SK-N-MC (cell line): ENCODE measurements around the gene ADAP1.

Experiments used
- DNase-seq: peaks from one replicate; pipeline ENCODE4 v3.0.0-alpha.2; 2011; ENCODE audit warnings: low read depth, low spot score
- H3K27ac ChIP-seq: fragments of 200-600 bp; sonication (generic); 2 replicates; pipeline ENCODE4 v1.5.1; 2016; ENCODE audit warnings: mixed run types
- H3K36me3 ChIP-seq: fragments of 200-600 bp; sonication (generic); 2 replicates; pipeline ENCODE4 v1.6.1; 2017; ENCODE audit warnings: antibody characterized with exemption, low read length, mixed read lengths; ENCODE audit not compliant: insufficient read depth
- H3K4me3 ChIP-seq: fragments of 200-600 bp; sonication (generic); 2 replicates; pipeline ENCODE4 v1.5.1; 2016
- H3K9ac ChIP-seq: fragments of 200-600 bp; sonication (generic); 2 replicates; pipeline ENCODE4 v1.8.0; 2017; ENCODE audit warnings: mixed run types, mixed read lengths; ENCODE audit not compliant: insufficient read length
- H3K9me3 ChIP-seq: fragments of 200-600 bp; sonication (generic); 2 replicates; pipeline ENCODE4 v1.6.1; 2017; ENCODE audit warnings: low read depth, mild to moderate bottlenecking, antibody characterized with exemption, low read length, moderate library complexity, mixed read lengths
- EZH2 ChIP-seq: fragments of 200-600 bp; sonication (generic); IDR thresholded peaks from one replicate; pipeline ENCODE4 v1.6.1; 2017; ENCODE audit warnings: antibody characterized with exemption
- FOXP2 ChIP-seq: optimal IDR thresholded peaks from 2 replicates; pipeline ENCODE3; 2011; ENCODE audit warnings: mild to moderate bottlenecking, moderate library complexity; ENCODE audit not compliant: insufficient read depth; ENCODE audit errors: extremely low read length, control extremely low read depth
- POLR2AphosphoS5 ChIP-seq: IDR thresholded peaks from 2 replicates; pipeline ENCODE4 v1.6.1; 2012; ENCODE audit warnings: mild to moderate bottlenecking, low read depth, low read length, borderline replicate concordance

The ADAP1 gene

DNA sequence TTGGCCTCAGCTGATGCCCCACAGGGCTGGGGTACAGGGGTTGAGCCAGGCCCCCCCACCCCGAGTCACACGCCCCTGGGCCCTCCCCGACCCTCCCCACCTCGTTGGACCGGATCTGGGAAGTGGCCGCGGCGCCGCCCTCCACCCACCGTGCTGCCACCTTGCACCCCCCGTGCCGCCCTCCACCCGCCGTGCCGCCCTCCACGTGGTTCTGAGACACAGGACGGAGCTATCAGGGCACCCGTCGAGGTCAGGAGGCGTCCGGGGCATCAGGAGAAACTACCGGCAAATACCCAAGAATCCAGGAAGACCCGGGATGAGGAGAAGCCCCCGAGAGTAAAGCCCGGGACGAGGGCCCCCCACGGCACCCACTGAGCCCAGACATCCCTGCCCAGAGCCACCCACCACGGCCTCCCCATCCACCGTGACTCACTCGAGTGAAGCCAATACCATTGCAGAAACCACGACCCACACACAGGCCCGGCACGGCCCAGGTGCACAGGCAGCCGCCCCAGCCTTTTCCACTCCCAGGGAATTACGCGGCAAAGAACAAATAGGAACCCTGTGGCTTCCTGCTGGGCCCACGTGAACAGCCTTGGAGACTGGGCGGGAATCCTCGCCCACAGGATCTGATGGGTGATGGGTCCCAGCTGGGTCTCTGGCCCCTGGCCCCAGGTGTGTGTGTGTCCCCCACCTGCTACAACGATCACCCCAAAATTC is 34.0 kb downstream of the ADAP1 start:
- no peak overlapping the region for H3K27ac ChIP-seq
- H3K4me3 ChIP-seq, result no peak overlapping the region
- no peaks in the 10 kb centered on the region for H3K36me3 ChIP-seq
- H3K9ac ChIP-seq, result no peak overlapping the region
- H3K9me3 ChIP-seq, result no peaks in the 10 kb centered on the region
- no peak for DNase-seq
- no peak for TF ChIP-seq POLR2AphosphoS5
- TF ChIP-seq FOXP2, result no peak
- no peak for TF ChIP-seq EZH2

DNA sequence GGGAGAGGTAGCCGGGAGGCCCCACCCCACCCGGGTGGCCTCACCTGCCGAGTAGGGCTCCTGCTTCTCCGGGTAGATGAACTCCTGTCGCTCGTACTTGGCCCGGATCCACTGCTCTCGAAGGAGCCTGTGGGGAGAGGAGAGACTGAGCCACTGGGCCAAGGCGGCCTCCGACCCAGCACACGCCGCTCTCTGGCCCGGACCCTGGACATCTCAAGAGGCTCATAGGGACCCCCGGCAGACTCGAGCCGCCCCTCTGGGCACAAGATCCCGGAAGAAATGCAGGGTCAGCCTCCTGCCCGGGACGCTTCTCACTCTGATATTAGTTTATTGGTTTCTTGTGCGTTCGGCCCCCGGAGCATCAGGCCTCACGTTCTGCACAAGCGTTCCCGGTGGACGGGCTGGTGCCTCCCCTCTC is 34.5 kb downstream of the ADAP1 start:
- Histone ChIP-seq H3K36me3 (no peaks in the 10 kb centered on the region), H3K9ac (no peak overlapping the region), H3K4me3 (no peak overlapping the region), H3K27ac (no peak overlapping the region), H3K9me3 (no peaks in the 10 kb centered on the region)
- no peak for DNase-seq
- TF ChIP-seq POLR2AphosphoS5 (no peak), EZH2 (no peak), FOXP2 (no peak)

DNA sequence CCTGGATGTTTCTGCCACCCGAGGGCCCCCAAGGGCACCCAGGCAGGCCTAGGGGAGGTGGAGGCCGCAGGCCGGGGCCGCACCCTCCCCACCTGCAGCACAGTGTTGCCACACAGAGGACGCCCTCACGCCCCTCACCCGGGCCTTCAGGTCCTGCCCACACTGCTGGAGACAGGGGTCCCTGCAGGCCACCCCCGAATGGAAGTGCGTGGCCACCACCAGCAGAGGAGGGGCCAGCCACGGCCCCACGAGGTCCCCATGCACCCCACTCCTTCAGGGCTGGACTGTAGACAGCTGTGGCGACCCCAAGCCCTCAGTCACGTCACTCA is 35.4 kb downstream of the ADAP1 start:
- Histone ChIP-seq H3K36me3 (no peaks in the 10 kb centered on the region), H3K9ac (no peak overlapping the region), H3K27ac (no peak overlapping the region), H3K9me3 (no peaks in the 10 kb centered on the region), H3K4me3 (no peak overlapping the region)
- DNase-seq, result no peak
- TF ChIP-seq FOXP2 (no peak), POLR2AphosphoS5 (no peak), EZH2 (no peak)

DNA sequence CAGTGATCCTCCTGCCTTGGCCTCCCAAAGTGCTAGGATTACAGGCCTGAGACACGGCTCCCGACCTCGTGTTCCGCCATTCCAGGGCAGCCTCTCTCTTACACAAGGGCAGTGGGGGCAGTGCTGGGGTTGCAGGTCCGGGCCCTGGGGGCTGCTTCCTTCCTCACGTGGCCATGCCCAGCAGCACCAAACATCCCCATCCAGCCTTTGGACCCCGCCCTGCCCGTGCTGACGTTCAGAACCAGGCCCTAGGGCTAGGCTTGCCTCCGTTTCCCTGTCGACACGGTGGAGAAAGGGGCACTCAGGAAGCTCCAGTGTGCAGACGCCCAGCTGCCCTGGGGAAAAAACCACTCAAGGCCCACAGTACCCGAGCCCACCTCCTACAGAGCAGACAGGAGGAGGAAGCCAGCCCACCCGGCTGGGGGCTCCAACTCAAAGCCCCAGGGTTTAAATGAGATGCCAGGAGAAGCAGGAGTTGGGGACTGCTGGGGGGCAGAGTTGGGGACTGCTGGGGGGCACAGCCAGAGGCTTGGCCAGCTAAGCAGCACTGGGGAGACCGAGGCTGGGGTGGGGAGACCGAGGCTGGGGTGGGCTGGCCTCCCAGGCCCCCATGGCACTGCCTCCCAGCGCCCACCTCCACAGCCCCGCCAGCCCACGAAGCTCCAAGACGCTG is 35.9 kb downstream of the ADAP1 start:
- Histone ChIP-seq H3K9me3 (no peaks in the 10 kb centered on the region), H3K4me3 (no peak overlapping the region), H3K9ac (no peak overlapping the region), H3K36me3 (no peaks in the 10 kb centered on the region), H3K27ac (no peak overlapping the region)
- no peak for DNase-seq
- TF ChIP-seq POLR2AphosphoS5, result no peak
- TF ChIP-seq FOXP2, result no peak
- TF ChIP-seq EZH2, result no peak

DNA sequence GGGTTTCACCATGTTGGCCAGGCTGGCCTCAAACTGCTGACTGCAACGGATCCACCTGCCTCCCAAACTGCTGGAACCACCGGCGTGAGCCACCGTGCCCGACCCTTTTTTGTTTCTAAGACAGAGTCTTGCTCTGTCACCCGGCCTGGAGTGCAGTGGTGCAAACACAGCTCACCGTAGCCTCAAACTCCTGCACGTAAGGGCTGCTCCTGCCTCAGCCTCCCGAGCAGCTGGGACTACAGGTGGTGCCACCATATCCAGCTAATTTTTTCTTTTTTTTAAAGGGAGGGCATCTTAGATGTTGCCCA is 36.4 kb downstream of the ADAP1 start:
- TF ChIP-seq EZH2, result no peak
- no peak for TF ChIP-seq POLR2AphosphoS5
- Histone ChIP-seq H3K27ac (no peak overlapping the region), H3K36me3 (no peaks in the 10 kb centered on the region), H3K9ac (no peak overlapping the region), H3K4me3 (no peak overlapping the region), H3K9me3 (no peaks in the 10 kb centered on the region)
- no peak for DNase-seq

DNA sequence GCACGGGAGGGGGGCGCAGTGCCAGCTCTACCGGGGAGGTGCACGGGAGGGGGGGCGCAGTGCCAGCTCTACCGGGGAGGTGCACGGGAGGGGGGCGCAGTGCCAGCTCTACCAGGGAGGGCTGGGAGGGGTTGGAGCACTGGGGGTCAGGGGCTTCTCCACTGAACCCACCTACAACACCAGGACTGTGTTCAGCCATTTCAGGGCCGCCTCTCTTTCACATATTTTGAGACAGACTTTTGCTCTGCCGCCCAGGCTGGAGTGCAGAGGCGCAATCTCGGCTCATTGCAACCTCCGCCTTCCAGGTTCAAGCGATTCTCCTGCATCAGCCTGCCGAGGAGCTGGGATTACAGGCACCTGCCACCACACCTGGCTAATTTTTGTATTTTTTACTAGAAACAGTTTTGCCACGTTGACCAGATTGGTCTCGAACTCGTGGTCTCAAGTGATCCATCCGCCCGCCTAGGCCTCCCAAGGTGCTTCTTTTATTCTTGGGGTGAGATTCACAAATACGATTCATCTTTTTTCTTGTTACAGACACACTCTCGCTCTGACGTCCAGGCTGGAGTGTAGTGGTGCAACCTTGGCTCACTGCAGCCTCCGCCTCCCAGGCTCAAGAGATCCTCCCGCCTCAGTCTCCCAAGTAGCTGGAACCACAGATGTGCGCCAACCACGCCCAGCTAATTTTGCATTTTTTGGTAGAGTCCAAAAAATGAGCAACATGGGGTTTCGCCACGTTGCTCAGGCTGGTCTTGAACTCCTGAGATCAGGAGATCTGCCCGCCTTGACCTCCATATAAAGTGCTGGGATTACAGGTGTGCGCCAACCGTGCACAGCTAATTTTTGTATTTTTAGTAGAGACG is 37.0 kb downstream of the ADAP1 start:
- H3K36me3 ChIP-seq, result no peaks in the 10 kb centered on the region
- TF ChIP-seq FOXP2 (no peak), EZH2 (no peak), POLR2AphosphoS5 (no peak)
- DNase-seq, result no peak
- H3K9me3 ChIP-seq, result no peaks in the 10 kb centered on the region
- H3K4me3 ChIP-seq, result no peak overlapping the region
- no peak overlapping the region for H3K27ac ChIP-seq
- H3K9ac ChIP-seq, result no peak overlapping the region

DNA sequence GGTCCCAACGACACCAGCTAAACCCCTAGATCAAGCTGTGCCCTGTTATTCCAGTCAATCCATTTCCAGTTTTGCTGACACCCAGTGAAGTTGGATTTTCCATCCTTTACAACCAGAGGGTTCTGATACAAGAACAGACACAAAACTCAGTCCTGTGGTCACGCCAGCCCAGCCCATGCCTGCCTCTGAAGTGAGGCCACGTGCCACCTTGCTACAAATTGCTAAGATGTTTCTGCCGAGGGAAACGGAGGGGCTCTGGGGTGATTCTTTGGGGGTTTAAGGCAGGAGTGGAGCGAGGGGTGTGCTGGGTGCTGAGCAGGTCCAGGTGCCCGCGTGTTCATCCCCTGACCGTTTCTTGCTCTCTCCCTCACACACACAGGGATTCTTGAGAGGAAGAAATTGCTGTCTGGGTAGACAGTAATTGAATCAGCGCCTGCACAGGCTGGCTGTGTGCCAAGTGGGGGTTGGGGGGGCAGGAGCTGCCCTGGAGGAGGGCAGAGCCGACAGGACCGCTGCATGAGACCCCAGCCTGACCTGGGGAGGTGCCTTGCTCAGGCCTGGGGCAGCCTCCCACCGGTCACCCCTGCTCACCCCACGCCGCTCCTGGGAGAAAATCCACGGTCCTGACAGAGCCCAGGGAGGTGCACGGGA is 38.1 kb downstream of the ADAP1 start:
- Histone ChIP-seq H3K27ac (no peak overlapping the region), H3K4me3 (no peak overlapping the region), H3K9ac (no peak overlapping the region), H3K9me3 (no peaks in the 10 kb centered on the region), H3K36me3 (no peaks in the 10 kb centered on the region)
- no peak for DNase-seq
- no peak for TF ChIP-seq EZH2
- TF ChIP-seq POLR2AphosphoS5, result no peak
- no peak for TF ChIP-seq FOXP2
